ENCODE measurements around the gene GFY.

Gene GFY

DNA sequence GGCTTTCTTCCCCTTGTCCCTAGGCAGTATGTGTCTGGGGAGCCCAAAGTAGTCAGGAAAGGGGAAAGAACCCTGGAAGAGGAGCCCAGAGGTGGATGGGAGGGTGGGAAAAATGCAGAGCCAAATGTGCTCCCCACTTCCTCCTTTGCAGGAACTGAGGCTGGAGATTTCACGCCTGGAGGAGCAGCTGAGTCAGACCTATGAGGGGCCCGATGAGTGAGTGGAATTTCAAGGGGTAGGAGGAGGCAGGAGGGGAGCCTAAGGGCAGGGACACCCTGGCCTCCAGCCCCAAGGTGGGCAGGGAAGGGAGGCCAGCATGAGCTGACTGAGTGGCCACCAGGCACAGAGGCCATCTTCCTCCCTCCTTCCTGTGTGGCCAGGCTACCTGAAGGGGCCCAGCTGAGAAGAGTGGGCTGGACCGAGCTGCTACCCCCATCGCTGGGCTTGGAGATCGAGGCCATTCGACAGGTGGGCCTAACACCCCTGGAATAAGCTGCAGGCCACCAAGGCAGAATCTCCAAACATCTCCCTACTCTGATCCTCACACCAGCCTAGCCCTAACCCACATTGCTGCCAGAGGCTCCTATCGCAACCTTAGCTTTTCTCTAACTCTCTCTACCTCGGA is 16.3 kb upstream of the GFY start:
- DNase-seq = no peak

DNA sequence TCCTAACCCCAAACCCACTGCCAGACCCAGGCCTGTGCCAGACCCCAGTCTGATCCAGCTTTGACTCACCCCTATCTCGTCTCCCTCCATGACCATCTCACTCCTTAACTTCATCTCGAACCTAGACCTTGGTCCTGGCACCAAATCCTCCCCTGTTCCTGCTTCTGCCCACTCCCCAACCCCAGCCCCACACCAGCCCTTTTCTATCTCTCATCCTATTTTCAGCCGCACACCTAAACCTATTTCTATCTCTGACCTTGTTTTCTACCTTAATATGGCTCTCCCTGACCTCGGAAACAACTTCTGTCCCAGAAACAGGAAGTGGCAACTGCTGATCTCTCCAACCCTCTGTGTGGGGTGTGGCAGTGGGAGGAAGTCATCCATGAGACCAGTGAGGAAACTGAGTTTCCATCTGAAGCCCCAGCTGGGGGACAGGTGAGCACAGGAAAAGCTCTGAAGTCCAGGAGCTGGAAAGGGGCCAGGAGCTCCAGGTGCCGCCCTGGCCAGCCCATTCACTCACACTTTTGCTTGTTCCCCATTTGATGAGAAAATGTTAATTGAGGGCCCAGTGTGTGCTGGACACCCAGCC is 15.7 kb upstream of the GFY start:
- DNase-seq = no peak

DNA sequence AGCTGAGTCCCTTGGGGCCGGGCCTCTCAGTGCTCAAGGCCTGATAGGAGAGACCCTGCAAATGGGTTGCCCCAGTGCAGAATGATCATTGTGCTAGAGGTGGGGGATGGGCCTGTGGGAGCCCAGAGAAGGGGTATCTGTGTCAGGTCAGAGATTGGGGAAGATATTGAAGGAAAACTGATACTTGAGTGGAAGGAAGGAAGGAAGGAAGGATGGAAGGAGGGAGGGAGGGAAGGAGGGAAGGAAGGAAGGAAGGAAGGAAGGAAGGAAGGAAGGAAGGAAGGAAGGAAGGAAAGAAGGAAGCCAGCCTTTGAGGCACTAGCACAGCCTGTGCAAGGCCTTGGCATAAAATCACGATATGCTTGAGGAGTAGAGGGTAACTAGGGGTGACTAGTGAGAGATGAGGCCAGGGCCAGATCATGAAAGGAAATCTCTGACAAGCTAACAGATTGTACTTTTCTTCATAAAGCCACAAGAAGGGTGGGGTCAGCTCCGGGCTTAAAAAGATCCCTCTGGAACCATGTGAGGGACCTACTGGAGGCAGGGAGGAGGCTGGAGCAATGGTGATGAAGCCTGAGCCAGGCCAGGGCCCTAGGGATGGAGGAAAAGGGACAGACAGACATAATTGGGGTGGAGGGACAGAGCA is 13.4 kb upstream of the GFY start:
- DNase-seq = no peak

DNA sequence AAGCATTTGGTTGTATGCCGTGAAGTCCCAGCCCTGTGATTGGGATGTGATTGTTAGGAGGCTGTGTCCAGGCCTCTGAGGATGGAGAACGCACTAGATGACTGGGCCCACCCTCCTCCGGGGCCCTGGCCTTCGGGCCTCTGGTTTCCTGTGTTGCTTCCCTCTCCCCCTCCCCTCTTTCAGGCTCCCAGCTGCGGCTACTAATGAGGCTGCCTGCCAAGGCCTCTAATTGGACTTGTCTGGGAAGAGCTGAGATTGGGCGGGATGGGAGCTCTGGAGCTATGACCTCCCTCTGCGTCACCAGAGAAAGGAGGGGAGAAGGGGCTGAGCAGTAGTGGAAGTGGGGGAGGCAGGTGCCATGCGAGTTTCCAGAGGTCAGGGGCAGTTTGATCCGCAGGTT is 11.8 kb upstream of the GFY start:
- DNase-seq = no peak

DNA sequence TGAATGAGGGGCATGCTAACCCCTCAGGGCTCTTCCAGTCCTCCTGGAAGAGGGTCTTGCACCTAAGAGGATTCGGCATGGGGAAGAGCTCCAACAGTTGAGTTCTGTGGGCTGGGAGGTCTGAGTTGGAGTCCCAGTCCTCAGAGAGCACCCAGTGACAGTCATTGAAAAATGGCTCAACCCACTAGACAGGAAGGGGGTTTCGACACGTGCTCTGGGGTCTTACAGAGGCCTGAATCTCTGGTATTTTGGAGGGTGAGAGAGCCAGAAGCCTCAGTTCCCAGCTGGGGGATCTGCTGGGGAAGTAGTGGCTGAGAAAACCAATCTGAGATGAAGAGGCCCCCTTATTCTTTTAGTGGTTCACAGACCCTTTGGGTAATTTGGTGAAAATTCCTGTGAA is 10.9 kb upstream of the GFY start:
- no peak for DNase-seq

DNA sequence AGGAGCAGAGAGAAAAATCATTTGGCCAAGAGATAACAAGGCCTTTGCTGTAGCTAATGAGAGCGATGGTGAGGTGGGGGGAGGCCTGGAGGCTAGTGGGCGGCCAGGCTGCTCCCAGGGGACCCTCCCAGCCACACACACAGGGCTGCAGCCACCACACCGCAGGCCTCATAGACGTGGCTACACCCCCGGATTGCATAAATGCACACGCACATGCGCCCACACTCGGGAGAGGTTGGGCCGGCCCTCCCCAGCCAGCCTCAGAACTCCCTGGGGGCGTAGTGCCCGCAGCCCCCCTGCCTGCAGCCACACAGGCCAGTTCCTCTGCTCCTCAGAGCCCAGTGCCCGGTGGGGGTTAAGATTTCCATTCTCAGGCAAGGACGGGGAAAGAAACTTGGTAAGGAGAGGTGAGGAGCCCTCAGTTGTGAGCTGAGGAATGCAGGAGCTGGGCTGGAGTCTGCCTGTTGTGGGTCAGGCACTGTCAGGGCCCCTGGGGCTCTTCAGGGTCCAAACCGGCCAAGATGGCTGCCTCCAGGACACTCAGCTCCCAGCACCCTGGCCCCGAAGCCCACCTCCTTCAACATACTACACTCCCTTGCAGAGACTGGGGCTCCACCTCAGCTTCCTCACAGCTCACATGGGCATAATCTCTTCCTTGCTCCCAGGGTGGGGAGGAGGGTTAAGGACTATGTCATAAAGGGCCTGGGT is 9.9 kb upstream of the GFY start:
- DNase-seq = no peak

DNA sequence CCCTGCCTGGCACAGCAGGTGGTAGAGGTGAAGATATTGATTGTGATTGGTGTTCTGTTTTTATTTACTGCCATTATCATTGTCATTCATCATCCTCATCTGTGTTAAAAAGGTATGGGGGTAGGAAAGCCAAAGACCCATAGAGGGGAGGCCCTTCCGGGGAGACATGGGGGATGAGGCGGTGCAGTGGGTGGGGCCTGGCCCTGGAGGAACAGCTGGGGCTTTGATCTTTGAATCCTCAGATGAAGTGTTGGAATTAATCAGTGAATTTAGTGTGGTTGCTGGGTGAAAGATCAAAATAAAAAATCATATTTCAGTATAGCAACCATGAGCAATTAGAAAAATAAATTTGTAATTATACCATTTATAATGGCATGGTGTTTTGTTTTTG is 9.4 kb upstream of the GFY start:
- DNase-seq = no peak

DNA sequence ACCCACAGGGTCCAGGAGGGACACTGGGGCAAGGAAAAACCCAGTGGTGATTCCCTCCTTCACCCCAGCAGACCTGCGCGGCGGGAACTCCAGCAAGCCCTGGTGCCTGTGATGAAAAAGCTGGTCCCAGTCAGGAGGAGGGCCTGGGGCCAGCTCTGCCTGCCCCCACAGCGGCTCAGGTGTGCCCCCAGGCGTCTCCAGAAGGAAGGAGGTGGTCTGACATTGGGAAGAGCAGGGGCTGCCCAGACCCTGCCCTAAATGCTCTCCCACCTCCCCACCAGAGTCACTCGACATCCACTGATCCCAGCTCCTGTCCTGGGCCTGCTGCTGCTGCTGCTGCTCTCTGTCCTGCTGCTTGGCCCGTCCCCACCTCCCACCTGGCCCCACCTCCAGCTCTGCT is 8.1 kb upstream of the GFY start:
- no peak for DNase-seq

DNA sequence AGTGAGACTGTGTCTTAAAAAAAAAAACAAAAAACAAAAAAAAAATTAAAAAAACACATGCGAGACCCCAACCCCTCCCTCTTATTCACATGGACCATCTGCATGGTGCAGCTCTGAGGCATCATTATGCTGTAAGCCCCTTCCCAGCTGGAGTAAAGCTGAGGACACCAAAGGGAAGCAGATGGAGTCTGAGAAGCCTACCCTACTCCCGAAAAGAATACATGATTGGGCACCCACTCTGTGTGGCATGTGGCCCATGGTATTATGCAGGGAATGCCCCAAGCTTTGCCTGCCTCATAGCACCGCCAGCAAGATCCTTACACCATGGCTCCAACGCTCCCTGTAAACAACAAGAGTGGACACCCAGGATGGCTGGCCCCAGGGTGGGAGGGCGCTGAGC is 6.7 kb upstream of the GFY start:
- DNase-seq = no peak

DNA sequence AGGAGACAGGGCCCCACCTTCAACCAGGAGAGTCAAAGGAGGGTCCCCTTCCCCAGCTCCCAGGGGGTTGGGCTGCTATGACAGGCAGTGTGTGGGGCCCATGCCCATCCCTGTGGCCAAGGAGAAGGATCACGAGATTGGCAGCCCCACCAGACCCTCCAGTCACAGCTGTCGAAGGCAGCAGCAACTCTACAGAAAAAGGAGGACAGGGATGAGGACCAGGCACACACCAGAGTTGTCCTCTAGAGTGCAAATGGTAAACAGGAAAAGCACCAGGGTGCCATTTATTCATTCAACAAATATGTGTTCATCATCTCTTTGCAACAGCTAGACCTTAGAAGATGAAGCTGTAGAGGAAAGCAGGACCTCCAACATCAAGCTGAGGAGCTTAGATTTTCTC is 6.0 kb upstream of the GFY start:
- DNase-seq = no peak

DNA sequence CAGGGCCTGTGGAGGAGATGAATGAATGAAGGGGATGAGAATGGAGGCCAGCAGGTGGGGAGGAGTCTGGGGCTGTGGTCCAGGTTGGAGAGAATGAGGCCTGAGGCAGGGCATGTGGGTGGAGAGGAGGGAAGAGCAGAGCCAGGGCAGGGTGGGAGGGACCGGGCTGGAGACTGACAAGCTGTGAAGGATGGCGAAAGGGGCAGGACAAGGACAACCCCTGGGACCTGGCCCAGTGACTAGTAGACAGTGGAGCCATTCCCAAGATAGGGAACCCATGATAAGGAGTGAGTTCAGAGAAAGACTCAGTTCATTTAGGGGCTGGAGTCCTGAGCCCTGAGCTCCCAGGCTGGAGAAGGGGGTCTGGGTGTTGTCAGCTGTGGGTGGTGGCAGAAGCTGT is 5.0 kb upstream of the GFY start:
- no peak for DNase-seq

DNA sequence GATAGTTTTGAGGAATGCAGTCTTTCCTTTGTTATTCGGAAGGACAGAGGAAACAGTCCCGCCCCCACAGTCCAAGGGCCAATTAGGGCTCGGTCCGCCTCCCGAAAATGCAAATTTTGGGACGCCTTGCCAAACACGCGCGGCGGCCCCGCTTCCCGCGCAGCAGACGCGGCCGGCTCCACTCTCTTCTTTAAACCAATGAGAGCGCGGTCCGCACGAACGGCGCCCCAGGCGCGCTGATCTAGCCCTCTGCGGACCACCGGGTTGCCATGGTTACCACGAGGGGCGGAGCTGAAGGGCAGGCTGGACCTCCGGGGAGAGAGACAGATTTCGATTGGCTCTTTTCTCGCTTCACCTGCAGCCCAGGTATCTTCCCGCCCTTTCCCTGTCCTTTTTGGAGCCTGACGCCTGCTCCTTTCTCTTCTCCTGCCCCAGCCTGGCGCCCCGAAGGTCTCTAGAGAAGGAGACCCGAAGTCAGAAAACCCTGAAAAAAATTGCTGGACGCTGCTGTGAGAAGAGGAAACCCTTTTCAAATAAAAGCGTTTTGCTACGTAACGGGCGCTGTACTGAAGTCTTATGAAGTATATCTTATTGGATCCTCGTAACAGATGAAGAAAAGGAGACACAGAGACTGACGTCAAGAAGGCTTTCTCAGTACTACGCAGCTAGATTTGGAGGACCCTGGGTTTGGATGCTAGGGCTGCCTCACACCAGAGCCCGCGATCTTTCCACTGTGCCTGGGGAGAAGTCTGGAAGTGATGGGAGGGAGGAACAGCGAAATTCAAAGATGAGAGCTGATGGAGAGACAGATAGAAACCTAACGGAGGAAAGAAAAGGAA is 3.9 kb upstream of the GFY start:
- peak; percentile 10 for DNase-seq

DNA sequence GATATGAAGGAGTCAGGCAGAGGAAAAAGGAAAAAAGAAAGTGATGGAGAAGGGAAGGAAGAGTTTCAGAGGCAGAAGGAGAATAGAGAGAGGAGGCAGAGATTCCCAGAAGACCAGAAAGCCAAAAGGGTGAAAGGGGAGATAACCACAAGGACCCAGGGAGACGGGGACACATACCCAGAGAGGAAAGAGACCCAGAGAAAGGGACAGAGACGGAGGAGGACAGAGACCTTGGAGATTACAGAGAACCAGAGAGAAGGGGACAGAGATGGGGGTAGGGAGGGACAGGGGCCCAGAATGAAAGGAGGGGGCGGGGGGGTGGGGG is 3.3 kb upstream of the GFY start:
- no peak for DNase-seq

DNA sequence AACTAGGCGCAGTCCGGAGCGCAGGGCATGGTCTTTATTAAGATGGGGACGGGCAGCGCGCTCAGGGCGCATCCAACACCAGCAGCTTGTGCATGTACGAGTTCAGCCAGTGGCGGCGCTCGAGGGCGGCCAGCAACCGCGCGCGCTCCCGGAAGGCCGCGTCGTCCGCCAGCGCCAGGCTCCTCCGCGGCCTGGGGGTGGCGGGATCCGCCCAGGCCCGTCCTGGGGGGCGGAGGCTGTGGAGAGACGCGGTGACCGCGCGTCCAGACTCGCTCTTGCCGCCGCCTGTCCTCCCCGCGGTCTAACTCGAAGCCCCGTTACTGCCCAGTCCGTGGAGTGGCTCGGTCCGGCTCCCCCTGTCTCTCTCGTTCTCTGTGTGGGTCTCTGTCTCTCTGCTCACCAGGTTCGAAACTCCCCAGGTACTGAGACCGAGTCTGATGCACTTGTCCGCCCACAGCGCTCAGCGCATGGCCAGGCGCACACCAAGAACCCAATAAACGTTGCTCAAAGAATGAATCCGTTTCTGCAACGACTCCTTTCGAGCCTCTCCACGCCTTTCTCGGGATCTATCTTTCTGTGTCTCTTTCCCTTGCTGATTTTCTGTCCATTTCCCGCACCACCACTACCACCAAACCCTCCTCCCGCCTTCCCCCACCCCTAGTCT is 2.6 kb upstream of the GFY start:
- DNase-seq = peak; percentile 28

DNA sequence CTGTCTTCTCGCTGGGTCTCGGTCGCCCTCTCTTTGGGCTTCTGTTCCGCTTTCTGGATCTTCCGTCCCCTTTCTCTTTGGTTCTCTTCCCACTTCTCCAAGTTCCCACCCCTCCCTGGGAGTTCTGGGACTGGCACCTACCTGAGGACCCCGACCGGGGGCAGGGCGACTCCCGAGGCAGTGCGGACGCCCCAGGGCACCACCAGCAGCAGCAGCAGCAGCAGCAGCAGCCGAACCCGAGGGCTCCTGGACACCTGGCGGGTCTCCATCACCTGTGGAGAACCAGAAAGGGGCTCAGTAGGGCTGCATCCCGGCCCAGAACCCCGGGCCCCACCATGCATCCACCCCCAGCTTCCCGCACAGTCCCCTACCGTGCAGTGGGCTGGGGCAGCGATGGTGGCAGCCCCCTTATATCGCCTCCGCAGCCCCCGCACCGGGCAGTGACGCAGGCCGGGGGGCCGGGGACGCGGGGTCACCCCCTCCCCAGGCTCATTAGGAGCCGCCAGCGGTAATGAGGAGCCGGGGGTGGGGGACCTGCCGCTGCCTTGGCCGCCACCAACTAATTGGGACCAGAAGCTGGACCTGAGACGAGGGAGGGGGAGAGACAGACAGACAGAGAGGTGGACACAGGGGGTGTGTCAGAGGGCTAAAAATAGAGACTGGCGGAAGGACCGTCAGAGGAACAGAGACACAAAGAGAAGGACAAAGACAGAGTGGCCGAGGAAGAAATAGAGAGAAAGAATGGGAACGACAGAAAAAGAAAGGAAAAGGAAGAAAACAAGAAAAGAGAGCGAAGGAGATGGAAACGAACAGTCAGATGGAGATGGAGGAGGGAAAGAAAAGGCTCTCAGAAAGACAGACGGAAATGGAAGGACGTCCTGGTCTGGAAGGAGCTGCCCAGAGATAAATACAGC is 1.9 kb upstream of the GFY start, which contains the start of gene PTH2:
PTH2 (minus strand) TSS at position 371 of the 914 bp plus-strand sequence; CDS start at position 269, 102 bp downstream.
- DNase-seq = no peak

DNA sequence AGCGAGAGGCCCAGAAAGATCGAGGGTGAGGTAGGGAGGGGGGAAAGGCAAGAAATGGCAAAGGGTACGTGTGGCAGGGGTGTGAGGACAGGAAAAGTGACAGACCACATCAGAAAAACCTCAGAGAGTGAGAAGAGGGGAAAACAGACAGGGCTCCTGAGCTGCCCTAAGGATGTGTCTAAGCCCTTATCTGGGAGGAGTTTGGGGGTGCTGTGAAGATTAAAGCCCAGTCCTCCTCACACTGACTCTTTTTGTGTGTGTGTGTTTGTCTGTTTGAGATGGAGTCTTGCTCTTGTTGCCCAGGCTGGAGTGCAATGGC is 1.2 kb upstream of the GFY start:
- DNase-seq = no peak

DNA sequence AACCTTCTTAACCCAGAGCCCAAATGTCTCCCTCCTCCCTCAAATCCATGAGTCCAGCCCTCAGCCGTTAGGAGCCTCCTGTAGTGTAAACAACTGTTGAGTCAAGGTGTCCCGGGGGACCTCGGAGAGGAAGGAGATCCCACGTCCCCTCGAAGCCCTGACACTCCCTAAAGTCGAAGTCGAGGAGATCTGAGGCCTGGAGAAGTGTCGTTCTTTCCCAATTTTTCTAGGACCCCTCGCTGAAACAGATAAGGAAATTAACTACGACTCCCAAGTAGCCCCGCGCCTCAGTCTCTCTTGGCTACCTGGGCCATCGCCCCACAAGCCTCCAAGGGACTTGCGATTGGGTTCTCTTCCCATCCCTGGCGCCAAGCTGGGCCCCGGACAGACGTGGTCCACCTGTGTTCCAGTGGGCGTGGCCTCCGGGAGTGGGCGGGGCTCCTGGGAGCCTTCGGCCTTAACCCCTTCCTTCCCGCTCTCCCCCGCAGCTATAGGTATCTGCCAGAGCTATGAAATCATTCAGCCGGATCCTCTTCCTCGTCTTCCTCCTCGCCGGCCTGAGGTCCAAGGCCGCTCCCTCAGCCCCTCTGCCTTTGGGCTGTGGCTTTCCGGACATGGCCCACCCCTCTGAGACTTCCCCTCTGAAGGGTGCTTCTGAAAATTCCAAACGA is 869 bp downstream of the GFY start:
- no peak for DNase-seq

DNA sequence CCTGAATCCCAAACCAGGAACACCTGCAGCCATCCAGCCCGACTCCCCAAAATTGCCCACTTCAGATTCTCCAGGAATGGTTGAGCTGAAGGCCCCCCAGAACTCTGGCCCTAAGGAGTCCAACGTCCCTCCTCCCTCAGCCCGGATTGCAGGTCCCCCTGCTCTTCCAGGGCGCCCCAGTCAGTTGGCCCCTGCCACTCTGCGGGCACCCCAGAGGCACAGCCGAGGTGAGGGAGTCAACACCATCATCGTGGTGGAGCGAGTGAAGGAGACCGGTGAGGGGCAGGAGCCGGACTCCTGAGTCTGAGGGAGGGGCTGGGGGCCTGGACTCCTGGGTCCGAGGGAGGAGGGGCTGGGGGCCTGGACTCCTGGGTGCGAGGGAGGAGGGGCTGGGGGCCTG is 2.2 kb downstream of the GFY start:
- DNase-seq = no peak

DNA sequence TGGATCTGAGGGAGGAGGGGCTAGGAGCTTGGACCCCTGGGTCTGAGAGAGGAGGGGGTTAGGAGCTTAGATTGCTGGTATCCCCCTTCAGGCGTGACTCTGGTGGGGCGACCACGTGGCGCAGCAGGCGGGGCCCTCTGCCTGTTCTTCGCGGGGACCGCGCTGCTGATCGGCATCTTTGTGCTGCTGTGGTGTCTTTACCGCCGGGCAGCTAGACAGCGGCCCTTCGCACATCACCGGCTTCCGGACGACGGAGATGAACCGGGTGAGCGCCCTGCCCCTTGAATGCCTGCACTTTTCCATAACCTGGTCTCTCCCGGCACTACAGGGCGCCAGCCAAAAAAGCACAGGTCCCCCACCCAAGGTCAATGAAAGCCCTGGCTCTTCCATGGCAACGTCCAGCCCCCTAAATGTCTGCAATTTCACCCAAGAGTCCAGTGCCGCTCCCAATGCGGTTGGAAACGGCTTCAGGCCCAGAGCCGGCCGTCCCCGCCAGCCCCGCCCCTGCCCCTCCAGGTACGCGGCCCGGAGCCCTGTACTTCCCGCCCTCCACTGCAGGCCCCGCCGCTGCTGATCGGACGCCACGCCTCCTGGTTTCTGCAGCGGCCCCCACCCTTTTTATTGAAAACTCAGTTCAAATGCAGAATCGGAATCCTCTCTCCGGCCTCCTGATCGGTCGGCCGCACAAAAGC is 2.8 kb downstream of the GFY start:
- DNase-seq = no peak
